HUDEP-2 (cell line): Measurements from ENCODE around the gene ONECUT3.

Experiments
- DNase-seq, 76 experiments: peaks; one replicate each; lab custom pipeline; 2025; ENCODE audit not compliant: unreplicated experiment in 76 of 76; lab: John Stamatoyannopoulos, UW

Gene ONECUT3

GRCh38 chr19:1827566-1828278, 74.4 kb downstream of the ONECUT3 start:
- DNase-seq, result no peak

- DNase-seq, result peak in 13 of 76 experiments; percentile 12 to 37 (median 29)
Observed at GRCh38 chr19:1828279-1829238, 75.3 kb downstream of the ONECUT3 start.

GRCh38 chr19:1829958-1830357, 76.7 kb downstream of the ONECUT3 start:
- DNase-seq, result no peak

GRCh38 chr19:1830568-1830967, 77.3 kb downstream of the ONECUT3 start:
- DNase-seq, result no peak
